HCT116 (cell line): Measurements from ENCODE around the gene MEIS2. TPM values are rescaled to one million over a fixed set of nuclear protein-coding genes. Genes with fewer than 3 reads are reported as not detected.
"Not testable (repeated sequence)": the region's sequence is repeated elsewhere in the genome, so short reads cannot be mapped to it uniquely, and the experiment has no call there.

Experiments
- ATAC-seq: fragments of 200-7000 bp; cut with Tn5 transposase; 2 replicates; pipeline ENCODE4 v1.9.1; 2020; ENCODE audit warnings: mild to moderate bottlenecking, moderate library complexity
- BruUV-seq: library from RNA; stranded (reverse); fragments of 400-500 nt; replicated peaks from 2 replicates; lab custom pipeline; 2021; lab: Mats Ljungman, UMichigan
- CTCF ChIA-PET: fragments of 300-600 bp; sonication (Branson Sonifier 250); formaldehyde crosslinking; loops from one replicate; lab custom pipeline; 2021; ENCODE audit warnings: antibody characterized with exemption; lab: Charles Lee
- POLR2A ChIA-PET: fragments of 300-600, 350-600 bp; sonication (Branson Sonifier 250); formaldehyde crosslinking; loops from one replicate; lab custom pipeline; 2021; ENCODE audit warnings: antibody characterized with exemption; lab: Charles Lee
- RAD21 ChIA-PET, 2 experiments: fragments of 300-600 bp; sonication (Branson Sonifier 250); formaldehyde crosslinking; loops; one replicate each; lab custom pipeline; 2023; ENCODE audit warnings: low total read pairs in 2 of 2; ENCODE audit not compliant: uncharacterized antibody in 2 of 2, unreplicated experiment in 2 of 2, low non-redundant PET in 1 of 2; lab: Charles Lee
- DNase-seq: peaks from one replicate; pipeline ENCODE4 v3.0.0-alpha.2; 2010; ENCODE audit warnings: low read depth, low spot score
- H2AFZ ChIP-seq: fragments of 200-600 bp; shearing (Covaris generic), sonication (generic); 2 replicates; pipeline ENCODE4 v1.6.1; 2017; ENCODE audit warnings: low read depth, mixed run types, mixed read lengths, antibody characterized with exemption, low read length; ENCODE audit not compliant: poor library complexity, severe bottlenecking
- H3K27ac ChIP-seq: 2 replicates; pipeline ENCODE4 v1.5.1; 2012; ENCODE audit warnings: low read depth, low read length
- H3K27me3 ChIP-seq: fragments of 200-600 bp; sonication (generic); 2 replicates; pipeline ENCODE4 v1.6.1; 2016; ENCODE audit warnings: mixed run types, low read length, mixed read lengths; ENCODE audit not compliant: insufficient read depth
- H3K36me3 ChIP-seq, 2 experiments: fragments of 200-500 bp in 1 of 2; fragments of 200-600 bp in 1 of 2; sonication (Bioruptor generic) in 1 of 2; sonication (generic) in 1 of 2; 2 replicates each; pipeline versions ENCODE4 v1.5.1 to v1.6.1; 2014 to 2016; ENCODE audit warnings: low read length in 2 of 2, inconsistent platforms in 1 of 2, mixed read lengths in 1 of 2, mixed run types in 1 of 2; ENCODE audit not compliant: insufficient read depth in 2 of 2, control insufficient read depth in 1 of 2
- H3K4me1 ChIP-seq, 2 experiments: fragments of 200-600 bp in 1 of 2; sonication (generic) in 1 of 2; 2 replicates each; pipeline versions ENCODE4 v1.5.1 to v1.6.1; 2012 to 2017; ENCODE audit warnings: low read length in 2 of 2, inconsistent platforms in 1 of 2, mild to moderate bottlenecking in 1 of 2, mixed read lengths in 1 of 2, mixed run types in 1 of 2, moderate library complexity in 1 of 2; ENCODE audit not compliant: insufficient read depth in 2 of 2, control insufficient read depth in 1 of 2
- H3K4me2 ChIP-seq: fragments of 200-600 bp; sonication (generic); 2 replicates; pipeline ENCODE4 v1.6.1; 2017; ENCODE audit warnings: mixed run types, low read length, mixed read lengths
- H3K4me3 ChIP-seq, 2 experiments: fragments of 200-600 bp in 1 of 2; sonication (generic) in 1 of 2; replicated peaks in 1 of 2; 2 replicates each; pipeline ENCODE4 v1.5.1; 2011 to 2016; ENCODE audit warnings: low read length in 2 of 2, control low read depth in 1 of 2, low read depth in 1 of 2, mild to moderate bottlenecking in 1 of 2, mixed read lengths in 1 of 2, mixed run types in 1 of 2
- H3K79me2 ChIP-seq: fragments of 200-600 bp; sonication (generic); 2 replicates; pipeline ENCODE4 v1.6.1; 2017; ENCODE audit warnings: mild to moderate bottlenecking, mixed run types, low read length, moderate library complexity, mixed read lengths; ENCODE audit not compliant: insufficient read depth
- H3K9ac ChIP-seq: fragments of 200-600 bp; sonication (generic); 2 replicates; pipeline ENCODE4 v1.6.1; 2016; ENCODE audit warnings: low read length, mixed read lengths
- H3K9me2 ChIP-seq: fragments of 200-600 bp; sonication (generic), shearing (Covaris generic); 2 replicates; pipeline ENCODE4 v1.6.1; 2017; ENCODE audit warnings: mixed run types, mild to moderate bottlenecking, moderate library complexity; ENCODE audit not compliant: insufficient read depth
- H3K9me3 ChIP-seq, 2 experiments: fragments of 200-500 bp in 1 of 2; fragments of 200-600 bp in 1 of 2; sonication (Bioruptor generic) in 1 of 2; sonication (generic) in 1 of 2; 2 replicates each; pipeline ENCODE4 v1.6.1; 2014 to 2017; ENCODE audit warnings: low read length in 2 of 2, mixed read lengths in 2 of 2, inconsistent platforms in 1 of 2, low read depth in 1 of 2, mild to moderate bottlenecking in 1 of 2, mixed run types in 1 of 2, moderate library complexity in 1 of 2; ENCODE audit not compliant: control insufficient read depth in 1 of 2, insufficient read depth in 1 of 2
- H4K20me1 ChIP-seq: fragments of 200-600 bp; sonication (generic), shearing (Covaris generic); 2 replicates; pipeline ENCODE4 v1.6.1; 2017; ENCODE audit warnings: mixed run types, mild to moderate bottlenecking, moderate library complexity; ENCODE audit not compliant: insufficient read depth
- ATF3 ChIP-seq: IDR thresholded peaks from 2 replicates; pipeline ENCODE4 v1.6.1; 2012
- CBX3 ChIP-seq: IDR thresholded peaks from 2 replicates; pipeline ENCODE4 v1.6.1; 2012; ENCODE audit warnings: low read depth
- CEBPB ChIP-seq: IDR thresholded peaks from 2 replicates; pipeline ENCODE4 v1.6.1; 2012; ENCODE audit warnings: low read depth
- EGR1 ChIP-seq: IDR thresholded peaks from 2 replicates; pipeline ENCODE4 v1.6.1; 2012; ENCODE audit warnings: low read depth
- EZH2phosphoT487 ChIP-seq: fragments of 200-600 bp; IDR thresholded peaks from 2 replicates; pipeline ENCODE4 v1.6.1; 2018; ENCODE audit warnings: antibody characterized with exemption, borderline replicate concordance
- JUND ChIP-seq: IDR thresholded peaks from 2 replicates; pipeline ENCODE4 v1.6.1; 2012
- POLR2AphosphoS5 ChIP-seq: IDR thresholded peaks from 2 replicates; pipeline ENCODE4 v1.6.1; 2011; ENCODE audit warnings: mild to moderate bottlenecking, low read depth, low read length, moderate library complexity
- SP1 ChIP-seq: IDR thresholded peaks from 2 replicates; pipeline ENCODE4 v1.6.1; 2012; ENCODE audit warnings: low read depth
- SRF ChIP-seq: IDR thresholded peaks from 2 replicates; pipeline ENCODE4 v1.6.1; 2012; ENCODE audit warnings: low read depth
- TCF7L2 ChIP-seq: IDR thresholded peaks from 2 replicates; pipeline ENCODE4 v1.7.0; 2011; ENCODE audit warnings: borderline replicate concordance, inconsistent platforms; ENCODE audit not compliant: insufficient read depth, insufficient read length; ENCODE audit errors: extremely low read depth
- YY1 ChIP-seq: IDR thresholded peaks from 2 replicates; pipeline ENCODE4 v1.6.1; 2011; ENCODE audit warnings: low read length, low read depth, moderate library complexity, mild to moderate bottlenecking; ENCODE audit not compliant: insufficient replicate concordance; ENCODE audit errors: extremely low read depth
- ZBTB33 ChIP-seq: IDR thresholded peaks from 2 replicates; pipeline ENCODE4 v1.6.1; 2011; ENCODE audit warnings: mild to moderate bottlenecking, low read length, moderate library complexity; ENCODE audit not compliant: insufficient replicate concordance; ENCODE audit errors: extremely low read depth
- ZFX ChIP-seq: fragments of 450-650 bp; IDR thresholded peaks from 2 replicates; pipeline ENCODE4 v1.6.1; 2017
- ZNF274 ChIP-seq: fragments of 200-500 bp; sonication (Bioruptor generic); IDR thresholded peaks from 2 replicates; pipeline ENCODE4 v1.6.1; 2014; ENCODE audit warnings: mild to moderate bottlenecking, low read depth, low read length, inconsistent platforms
- intact Hi-C: fragments of 100-400 bp; cut with micrococcal nuclease; formaldehyde crosslinking; loops from 2 replicates; pipeline ENCODE4 v1.10.0; 2022
- total RNA-seq: library from RNA; stranded (reverse); gene quantifications from one replicate; pipeline ENCODE4 v1.2.1, GENCODE V29; 2021; ENCODE audit not compliant: unreplicated experiment
- TF ChIP-seq, protein P1 (sequence below), 3 experiments: fragments of 200-600 bp in 1 of 3; sonication (generic) in 1 of 3; IDR thresholded peaks in 2 of 3; conservative IDR thresholded peaks in 1 of 3; 2 replicates each; pipeline ENCODE4 v1.5.1; 2012 to 2017; ENCODE audit warnings: low read depth in 2 of 3, low read length in 2 of 3, antibody characterized with exemption in 1 of 3, borderline replicate concordance in 1 of 3, control low read depth in 1 of 3, mild to moderate bottlenecking in 1 of 3, mixed read lengths in 1 of 3, mixed run types in 1 of 3, moderate library complexity in 1 of 3; ENCODE audit not compliant: insufficient read depth in 1 of 3

Gene MEIS2
- total RNA-seq, 1 experiment from 2014 or later = 11.5 TPM

GRCh38 chr15:36982430-36982829 lies 117.9 kb downstream of the MEIS2 start:
- no peaks in the 10 kb centered on the region for H3K79me2 ChIP-seq
- no peaks in the 10 kb centered on the region for H3K36me3 ChIP-seq
- ChIA-PET POLR2A (no interaction called here), CTCF (no interaction called here), RAD21 (no interaction called here)
- ATAC-seq = no peak
- no peak overlapping the region for H3K9ac ChIP-seq
- no peak for DNase-seq
- peaks cover 0 to 8% of the 10 kb centered on the region in 2 experiments; a peak in 2 of 4 replicates for H3K9me3 ChIP-seq
- no peaks in the 10 kb centered on the region for H4K20me1 ChIP-seq
- H3K4me3 ChIP-seq = no peak overlapping the region
- H3K27me3 ChIP-seq = no peaks in the 10 kb centered on the region
- H3K9me2 ChIP-seq = no peaks in the 10 kb centered on the region
- no TSS peak for BruUV-seq
- intact Hi-C loops = no loop called here
- no peak for TF ChIP-seq CEBPB
- no peak for TF ChIP-seq CBX3
- TF ChIP-seq YY1 = no peak
- TF ChIP-seq POLR2AphosphoS5 = no peak
- no peak for TF ChIP-seq TCF7L2
- no peak for TF ChIP-seq SRF
- TF ChIP-seq EZH2phosphoT487 = no peak
- no peak for TF ChIP-seq ZBTB33
- TF ChIP-seq, protein P1, sequence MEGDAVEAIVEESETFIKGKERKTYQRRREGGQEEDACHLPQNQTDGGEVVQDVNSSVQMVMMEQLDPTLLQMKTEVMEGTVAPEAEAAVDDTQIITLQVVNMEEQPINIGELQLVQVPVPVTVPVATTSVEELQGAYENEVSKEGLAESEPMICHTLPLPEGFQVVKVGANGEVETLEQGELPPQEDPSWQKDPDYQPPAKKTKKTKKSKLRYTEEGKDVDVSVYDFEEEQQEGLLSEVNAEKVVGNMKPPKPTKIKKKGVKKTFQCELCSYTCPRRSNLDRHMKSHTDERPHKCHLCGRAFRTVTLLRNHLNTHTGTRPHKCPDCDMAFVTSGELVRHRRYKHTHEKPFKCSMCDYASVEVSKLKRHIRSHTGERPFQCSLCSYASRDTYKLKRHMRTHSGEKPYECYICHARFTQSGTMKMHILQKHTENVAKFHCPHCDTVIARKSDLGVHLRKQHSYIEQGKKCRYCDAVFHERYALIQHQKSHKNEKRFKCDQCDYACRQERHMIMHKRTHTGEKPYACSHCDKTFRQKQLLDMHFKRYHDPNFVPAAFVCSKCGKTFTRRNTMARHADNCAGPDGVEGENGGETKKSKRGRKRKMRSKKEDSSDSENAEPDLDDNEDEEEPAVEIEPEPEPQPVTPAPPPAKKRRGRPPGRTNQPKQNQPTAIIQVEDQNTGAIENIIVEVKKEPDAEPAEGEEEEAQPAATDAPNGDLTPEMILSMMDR (IDR thresholded peaks at IDR 0.05 in 2 of 3, conservative IDR thresholded peaks at IDR 0.05 in 1 of 3; ENCODE audit: borderline replicate concordance in 1 of 3, insufficient read depth in 1 of 3, low read depth in 2 of 3, low read length in 2 of 3) = no peak
- TF ChIP-seq SP1 = no peak
- TF ChIP-seq JUND = no peak
- TF ChIP-seq ATF3 = no peak
- no peak for TF ChIP-seq ZFX
- no peak for TF ChIP-seq ZNF274
- no peak for TF ChIP-seq EGR1
- no peak overlapping the region for H3K4me2 ChIP-seq
- H3K27ac ChIP-seq = no peak overlapping the region
- no peak overlapping the region for H2AFZ ChIP-seq
- H3K4me1 ChIP-seq = no peaks in the 10 kb centered on the region

GRCh38 chr15:36980281-36980680 lies 120.1 kb downstream of the MEIS2 start:
- H3K27ac ChIP-seq, H3K9me2 ChIP-seq, H3K27me3 ChIP-seq, H3K36me3 ChIP-seq, DNase-seq, intact Hi-C loops, H3K9me3 ChIP-seq, H3K9ac ChIP-seq, H4K20me1 ChIP-seq, ATAC-seq, H3K4me1 ChIP-seq, H3K4me3 ChIP-seq, RAD21 ChIA-PET, POLR2A ChIA-PET, BruUV-seq, H2AFZ ChIP-seq, CTCF ChIA-PET, H3K4me2 ChIP-seq, H3K79me2 ChIP-seq: not testable (repeated sequence)
